Colonic mucosa (tissue), 4 donors: Measurements from ENCODE around the gene POLD1. TPM values are rescaled to one million over a fixed set of nuclear protein-coding genes. Genes with fewer than 3 reads are reported as not detected.

Experiments used
- DNase-seq: peaks from one replicate; pipeline ENCODE4 v3.0.0-alpha.2; 2020
- H3K27ac ChIP-seq: fragments of 200-600 bp; one replicate; pipeline ENCODE4 v1.8.0; 2021
- H3K27me3 ChIP-seq: fragments of 200-600 bp; one replicate; pipeline ENCODE4 v1.8.0; 2021
- H3K36me3 ChIP-seq: fragments of 200-600 bp; one replicate; pipeline ENCODE4 v1.8.0; 2021
- H3K4me1 ChIP-seq: fragments of 200-600 bp; one replicate; pipeline ENCODE4 v1.8.0; 2021; ENCODE audit warnings: mild to moderate bottlenecking
- H3K4me3 ChIP-seq: fragments of 200-600 bp; one replicate; pipeline ENCODE4 v1.8.0; 2021
- H3K9ac ChIP-seq, 2 donors: one replicate each; pipeline ENCODE4 v1.7.0; 2013; ENCODE audit warnings: control low read depth in 2 of 2, low read depth in 2 of 2, low read length in 2 of 2
- H3K9me3 ChIP-seq: fragments of 200-600 bp; one replicate; pipeline ENCODE4 v1.8.0; 2021
- CTCF ChIP-seq: fragments of 200-600 bp; IDR thresholded peaks from one replicate; pipeline ENCODE4 v1.8.0; 2022; ENCODE audit warnings: antibody characterized with exemption, mild to moderate bottlenecking
- intact Hi-C: fragments of 100-400 bp; cut with DNase I; formaldehyde crosslinking; loops from one replicate; pipeline ENCODE4 v1.14.1; 2022
- total RNA-seq, 2 donors: library from RNA; stranded (reverse); fragmentation: NEBNext Ultra II Directional in 1 of 2; extraction: Animal tissue kit (Norgen Biotek cat#: 25700) in 1 of 2; gene quantifications; one replicate each; pipeline ENCODE4 v1.2.1, GENCODE V29; 2021
- donor health status: healthy.
- donor health status: DM: no; HTN: no; CAD: no.
- donor health status: DM: no; HTN: no; CAD: no.

Gene POLD1
- total RNA-seq, 2 donors from 2014 or later = 26.2 to 76.3 TPM

GRCh38 chr19:50416034-50416977 is 32.2 kb downstream of the POLD1 start:
- H3K27ac ChIP-seq = no peak overlapping the region

GRCh38 chr19:50417111-50418081 is 33.2 kb downstream of the POLD1 start:
- Histone ChIP-seq H3K4me1 (peaks cover 5% of the 10 kb centered on the region), H3K27ac (no peak overlapping the region), H3K4me3 (no peak overlapping the region), H3K9ac (peak overlapping the region in 1 of 2 donors; percentile 43), H3K9me3 (no peaks in the 10 kb centered on the region), H3K36me3 (no peaks in the 10 kb centered on the region), H3K27me3 (peaks cover 25% of the 10 kb centered on the region)
- intact Hi-C loops = no loop called here
- no peak for TF ChIP-seq CTCF
- DNase-seq = peak; percentile 68

More at GRCh38 chr19:50416034-50416977, 32.2 kb downstream of the POLD1 start:
- intact Hi-C loops = no loop called here
- peaks cover 5% of the 10 kb centered on the region for H3K4me1 ChIP-seq
- H3K9ac ChIP-seq = no peak overlapping the region
- TF ChIP-seq CTCF = no peak
- no peaks in the 10 kb centered on the region for H3K9me3 ChIP-seq
- no peak for DNase-seq
- peaks cover 25% of the 10 kb centered on the region for H3K27me3 ChIP-seq
- no peaks in the 10 kb centered on the region for H3K36me3 ChIP-seq
- no peak overlapping the region for H3K4me3 ChIP-seq

GRCh38 chr19:50418176-50419021 is 34.3 kb downstream of the POLD1 start, which contains the start of gene SPIB:
Gene SPIB (plus strand): TSS chr19:50418938. CDS start chr19:50418963, 25 bp downstream.
- Histone ChIP-seq H3K4me3 (peak within 1 kb of the TSS; percentile 15), H3K9ac (peak within 1 kb of the TSS in 1 of 2 donors; percentile 43), H3K27ac (no peak within 1 kb of the TSS), H3K36me3 (no peaks in the 10 kb centered on the region), H3K4me1 (peaks cover 5% of the 10 kb centered on the region), H3K27me3 (peaks cover 25% of the 10 kb centered on the region), H3K9me3 (no peaks in the 10 kb centered on the region)
- TF ChIP-seq CTCF = no peak
- intact Hi-C loops = no loop called here
- DNase-seq = no peak

GRCh38 chr19:50419022-50419579 is 35.0 kb downstream of the POLD1 start:
- H3K4me3 ChIP-seq = peak overlapping the region; percentile 15
- H3K27ac ChIP-seq = no peak overlapping the region
- H3K9ac ChIP-seq = no peak overlapping the region
- H3K36me3 ChIP-seq = no peaks in the 10 kb centered on the region
- DNase-seq = no peak
- intact Hi-C loops = no loop called here
- TF ChIP-seq CTCF = no peak
- peaks cover 25% of the 10 kb centered on the region for H3K27me3 ChIP-seq
- no peaks in the 10 kb centered on the region for H3K9me3 ChIP-seq
- peaks cover 5% of the 10 kb centered on the region for H3K4me1 ChIP-seq
